ENCODE data around the gene USP33.

GRCh38 chr1:77741316-77741715 lies 18.3 kb downstream of the USP33 start:
- TF ChIP-seq, protein P1, sequence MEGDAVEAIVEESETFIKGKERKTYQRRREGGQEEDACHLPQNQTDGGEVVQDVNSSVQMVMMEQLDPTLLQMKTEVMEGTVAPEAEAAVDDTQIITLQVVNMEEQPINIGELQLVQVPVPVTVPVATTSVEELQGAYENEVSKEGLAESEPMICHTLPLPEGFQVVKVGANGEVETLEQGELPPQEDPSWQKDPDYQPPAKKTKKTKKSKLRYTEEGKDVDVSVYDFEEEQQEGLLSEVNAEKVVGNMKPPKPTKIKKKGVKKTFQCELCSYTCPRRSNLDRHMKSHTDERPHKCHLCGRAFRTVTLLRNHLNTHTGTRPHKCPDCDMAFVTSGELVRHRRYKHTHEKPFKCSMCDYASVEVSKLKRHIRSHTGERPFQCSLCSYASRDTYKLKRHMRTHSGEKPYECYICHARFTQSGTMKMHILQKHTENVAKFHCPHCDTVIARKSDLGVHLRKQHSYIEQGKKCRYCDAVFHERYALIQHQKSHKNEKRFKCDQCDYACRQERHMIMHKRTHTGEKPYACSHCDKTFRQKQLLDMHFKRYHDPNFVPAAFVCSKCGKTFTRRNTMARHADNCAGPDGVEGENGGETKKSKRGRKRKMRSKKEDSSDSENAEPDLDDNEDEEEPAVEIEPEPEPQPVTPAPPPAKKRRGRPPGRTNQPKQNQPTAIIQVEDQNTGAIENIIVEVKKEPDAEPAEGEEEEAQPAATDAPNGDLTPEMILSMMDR (IDR thresholded peaks at IDR 0.05) = no peak
- TF ChIP-seq POLR2A (IDR thresholded peaks at IDR 0.05) = no peak
- no peak for TF ChIP-seq EP300 (IDR thresholded peaks at IDR 0.05)
